Right atrium auricular region (tissue), 2 donors: ENCODE measurements around the gene NRSN2. TPM values are rescaled to one million over a fixed set of nuclear protein-coding genes. Genes with fewer than 3 reads are reported as not detected.

ENCODE experiments used
- DNase-seq: peaks from one replicate; pipeline ENCODE4 v3.0.0-alpha.2; 2019; ENCODE audit warnings: low spot score
- H3K27ac ChIP-seq, 2 donors: fragments of 200-600 bp; sonication (generic); 1 replicate in 1 of 2; 2 replicates in 1 of 2; pipeline ENCODE4 v1.5.1; 2016 to 2019
- H3K27me3 ChIP-seq, 2 donors: fragments of 200-600 bp; sonication (generic); one replicate each; pipeline versions ENCODE4 v1.5.1 to v1.6.0; 2017 to 2019
- H3K36me3 ChIP-seq: fragments of 200-600 bp; sonication (generic); one replicate; pipeline ENCODE4 v1.5.1; 2016
- H3K4me1 ChIP-seq, 2 donors: fragments of 200-600 bp; sonication (generic); one replicate each; pipeline versions ENCODE4 v1.5.1 to v1.6.0; 2017 to 2019
- H3K4me3 ChIP-seq, 2 donors: fragments of 200-600 bp; sonication (generic); 1 replicate in 1 of 2; 2 replicates in 1 of 2; pipeline ENCODE4 v1.5.1; 2017 to 2019; ENCODE audit warnings: mild to moderate bottlenecking in 1 of 2, moderate library complexity in 1 of 2
- H3K9me3 ChIP-seq, 2 donors: fragments of 200-600 bp; sonication (generic); one replicate each; pipeline ENCODE4 v1.5.1; 2019
- CTCF ChIP-seq, 2 donors: fragments of 200-600 bp; sonication (generic); IDR thresholded peaks; one replicate each; pipeline ENCODE4 v1.5.1; 2019; ENCODE audit warnings: antibody characterized with exemption in 2 of 2
- total RNA-seq, 2 donors: library from RNA; depleted of rRNA; stranded (reverse); fragments of >200 nt; gene quantifications; one replicate each; pipeline ENCODE4 v1.1.0, GENCODE V29; 2016

Gene NRSN2
- total RNA-seq, 2 donors from 2014 or later = 30.6 to 30.7 TPM

- no peak for DNase-seq
- H3K27me3 ChIP-seq = no peaks in the 10 kb centered on the region
- H3K27ac ChIP-seq = no peak overlapping the region
- TF ChIP-seq CTCF (IDR thresholded peaks at IDR 0.05) = no peak
- no peaks in the 10 kb centered on the region for H3K36me3 ChIP-seq
- peaks cover 0 to 6% of the 10 kb centered on the region in 2 donors for H3K4me1 ChIP-seq
- no peak overlapping the region for H3K4me3 ChIP-seq
- no peaks in the 10 kb centered on the region for H3K9me3 ChIP-seq
Observed at GRCh38 chr20:402898-403581, 56.1 kb downstream of the NRSN2 start.

- Histone ChIP-seq H3K27me3 (no peaks in the 10 kb centered on the region), H3K27ac (no peak overlapping the region), H3K36me3 (no peaks in the 10 kb centered on the region), H3K4me1 (peaks cover 0 to 6% of the 10 kb centered on the region in 2 donors), H3K4me3 (no peak overlapping the region), H3K9me3 (no peaks in the 10 kb centered on the region)
- no peak for TF ChIP-seq CTCF (IDR thresholded peaks at IDR 0.05)
- DNase-seq = no peak
Observed at GRCh38 chr20:403582-403957, 56.7 kb downstream of the NRSN2 start.

- H3K9me3 ChIP-seq = no peaks in the 10 kb centered on the region
- no peak overlapping the region for H3K27ac ChIP-seq
- H3K27me3 ChIP-seq = no peaks in the 10 kb centered on the region
- no peak for TF ChIP-seq CTCF (IDR thresholded peaks at IDR 0.05)
- H3K36me3 ChIP-seq = no peaks in the 10 kb centered on the region
- H3K4me3 ChIP-seq = no peak overlapping the region
- H3K4me1 ChIP-seq = peaks cover 0 to 11% of the 10 kb centered on the region in 2 donors
- no peak for DNase-seq
Observed at GRCh38 chr20:404088-404487, 57.2 kb downstream of the NRSN2 start.

Other genes with a start within 250 kb of the NRSN2 start
- gene DEFB126, start 204.5 kb upstream of the NRSN2 start, total RNA-seq = not detected
- gene DEFB127, start 189.7 kb upstream of the NRSN2 start, total RNA-seq = not detected
- not detected for gene DEFB128, start 157.4 kb upstream of the NRSN2 start, total RNA-seq
- gene DEFB129, start 119.9 kb upstream of the NRSN2 start, total RNA-seq = not detected
- not detected for gene DEFB132, start 89.4 kb upstream of the NRSN2 start, total RNA-seq
- 1 to 10 TPM; 2.4 to 3.4 TPM for gene C20orf96, start 56.4 kb upstream of the NRSN2 start, total RNA-seq
- 10 to 100 TPM; 10.2 to 14.4 TPM for gene ZCCHC3, start 49.5 kb upstream of the NRSN2 start, total RNA-seq
- gene SOX12, start 21.6 kb upstream of the NRSN2 start, total RNA-seq = 1 to 10 TPM; 5.3 TPM
- gene TRIB3, start 33.6 kb downstream of the NRSN2 start, total RNA-seq = 1 to 10 TPM in 1 of 2 donors, under 1 TPM in 1; 0.33 to 4.2 TPM
- gene RBCK1, start 61.2 kb downstream of the NRSN2 start, total RNA-seq = 10 to 100 TPM; 43.6 to 48.8 TPM
- 10 to 100 TPM; 24.3 to 27.0 TPM for gene TBC1D20, start 115.4 kb downstream of the NRSN2 start, total RNA-seq
- 100 to 1,000 TPM in 1 of 2 donors, 10 to 100 TPM in 1; 84.5 to 125 TPM for gene CSNK2A1, start 196.7 kb downstream of the NRSN2 start, total RNA-seq